K562 (cell line): ENCODE data around the gene ARHGEF10L. TPM values are rescaled to one million over a fixed set of nuclear protein-coding genes. Genes with fewer than 3 reads are reported as not detected.

Experiments used
- ATAC-seq: fragments of 200-7000 bp; cut with Tn5 transposase; 3 replicates; pipeline ENCODE4 v1.9.1; 2020; ENCODE audit warnings: moderate library complexity
- BruUV-seq: library from RNA; stranded (reverse); fragments of 400-500 nt; replicated peaks from 2 replicates; lab custom pipeline; 2021; lab: Mats Ljungman, UMichigan
- CTCF ChIA-PET: fragments of 300-600 bp; formaldehyde crosslinking; extraction: SDS; loops from one replicate; lab custom pipeline; 2021; ENCODE audit warnings: low intra/inter-chr PET ratio; lab: Yijun Ruan, JAX
- POLR2A ChIA-PET: fragments of 300-600, 350-650 bp; sonication (Branson Sonifier 250); formaldehyde crosslinking; extraction: SDS; loops from one replicate; lab custom pipeline; 2021; ENCODE audit warnings: antibody characterized with exemption, inconsistent platforms; lab: Yijun Ruan, JAX
- DNase-seq, 4 experiments: peaks; one replicate each; pipeline versions ENCODE4 v3.0.0 to v3.0.0-alpha.2; 2011 to 2018; ENCODE audit warnings: low spot score in 3 of 4, mixed read lengths in 3 of 4; ENCODE audit errors: extremely low read depth in 1 of 4
- FAIRE-seq: peaks from 2 replicates; lab custom pipeline; 2011; peaks lifted over from hg19 to GRCh38; lab: Jason Lieb, UNC
- H2AFZ ChIP-seq: 2 replicates; pipeline ENCODE4 v1.6.0; 2011; ENCODE audit warnings: low read depth, low read length, control low read depth, inconsistent platforms
- H3K27ac ChIP-seq: fragments of 200-600 bp; 3 replicates; pipeline ENCODE4 v1.8.0; 2011; ENCODE audit warnings: low read depth, mild to moderate bottlenecking, control low read depth, inconsistent platforms, low read length, moderate library complexity, mixed read lengths; ENCODE audit errors: extremely low read depth
- H3K27me3 ChIP-seq, 2 experiments: fragments of 300-600 bp in 1 of 2; 2 replicates in 1 of 2; 3 replicates in 1 of 2; pipeline versions ENCODE4 v1.6.0 to v1.8.0; 2011; ENCODE audit warnings: inconsistent platforms in 2 of 2, low read length in 2 of 2, mild to moderate bottlenecking in 1 of 2, mixed read lengths in 1 of 2, moderate library complexity in 1 of 2; ENCODE audit not compliant: control insufficient read depth in 2 of 2, insufficient read depth in 2 of 2
- H3K36me3 ChIP-seq: fragments of 300-600 bp; 3 replicates; pipeline ENCODE4 v1.8.0; 2011; ENCODE audit warnings: mild to moderate bottlenecking, low read length, inconsistent platforms; ENCODE audit not compliant: control insufficient read depth, insufficient read depth
- H3K4me1 ChIP-seq, 2 experiments: fragments of 200-600 bp in 1 of 2; replicated peaks in 1 of 2; 2 replicates in 1 of 2; 3 replicates in 1 of 2; pipeline versions ENCODE4 v1.5.1 to v1.8.0; 2011; ENCODE audit warnings: inconsistent platforms in 2 of 2, low read length in 2 of 2, mild to moderate bottlenecking in 1 of 2, mixed read lengths in 1 of 2, moderate library complexity in 1 of 2; ENCODE audit not compliant: control insufficient read depth in 2 of 2, insufficient read depth in 2 of 2
- H3K4me2 ChIP-seq: 2 replicates; pipeline ENCODE4 v1.6.1; 2011; ENCODE audit warnings: low read length, control low read depth, inconsistent platforms, mixed read lengths; ENCODE audit not compliant: insufficient read depth
- H3K4me3 ChIP-seq: fragments of 200-600 bp; sonication (generic), shearing (Covaris generic); 2 replicates; pipeline ENCODE4 v1.5.1; 2016; ENCODE audit warnings: control low read depth, inconsistent platforms
- H3K79me2 ChIP-seq: fragments of 200-600 bp; 3 replicates; pipeline ENCODE4 v1.8.0; 2011; ENCODE audit warnings: low read length, inconsistent platforms; ENCODE audit not compliant: control insufficient read depth, insufficient read depth
- H3K9ac ChIP-seq, 2 experiments: 2 replicates each; pipeline versions ENCODE4 v1.6.0 to v1.6.1; 2011; ENCODE audit warnings: low read depth in 2 of 2, low read length in 2 of 2, control low read depth in 1 of 2, inconsistent platforms in 1 of 2, mild to moderate bottlenecking in 1 of 2, mixed read lengths in 1 of 2; ENCODE audit not compliant: insufficient read depth in 1 of 2
- H3K9me1 ChIP-seq: one replicate; pipeline ENCODE4 v1.6.0; 2011; ENCODE audit warnings: inconsistent platforms, mild to moderate bottlenecking, low read length, moderate library complexity; ENCODE audit not compliant: control insufficient read depth, insufficient read depth
- H3K9me3 ChIP-seq: replicated peaks from 2 replicates; pipeline ENCODE4 v1.5.1; 2011; ENCODE audit warnings: low read depth, low read length, inconsistent platforms; ENCODE audit not compliant: control insufficient read depth, insufficient read depth
- H4K20me1 ChIP-seq: replicated peaks from 2 replicates; pipeline ENCODE4 v1.6.1; 2011; ENCODE audit warnings: low read length, inconsistent platforms, mixed read lengths; ENCODE audit not compliant: control insufficient read depth, insufficient read depth
- HSF4 ChIP-seq: fragments of 250-450 bp; sonication (Bioruptor Pico); IDR thresholded peaks from 2 replicates; pipeline ENCODE4 v2.1.2; 2022; ENCODE audit warnings: mild to moderate bottlenecking, moderate library complexity, borderline replicate concordance
- TFAM ChIP-seq: fragments of 250-450 bp; sonication (Bioruptor Pico); conservative IDR thresholded peaks from 2 replicates; pipeline ENCODE4 v1.5.0; 2021; ENCODE audit warnings: mild to moderate bottlenecking, moderate library complexity
- ZNF436 ChIP-seq: fragments of 250-450, 450-650 bp; sonication (Bioruptor Pico); formaldehyde crosslinking; IDR thresholded peaks from 2 replicates; pipeline ENCODE4 v1.7.0; 2020; ENCODE audit warnings: mild to moderate bottlenecking
- WGBS: fragments of 100-300 bp; shearing (Covaris generic); methylation state at CpG from one replicate; pipeline ENCODE4 v1.1.6; 2016; ENCODE audit warnings: low coverage, mixed read lengths; ENCODE audit not compliant: insufficient coverage; ENCODE audit errors: missing lambda C conversion rate; 5-methylcytosine and 5-hydroxymethylcytosine counted together
- in situ Hi-C: fragments of 300-500 bp; cut with MboI; formaldehyde crosslinking; loops from 4 replicates; pipeline ENCODE4 v1.15.0; 2018; ENCODE audit warnings: inconsistent platforms, mixed read lengths
- intact Hi-C: fragments of 100-400 bp; cut with micrococcal nuclease; formaldehyde crosslinking; loops from 2 replicates; pipeline ENCODE4 v1.14.2; 2022
- polyA plus RNA-seq, 8 experiments: library from polyadenylated mRNA; depleted of rRNA in 4 of 8; stranded (reverse) in 5 of 8; unstranded in 3 of 8; fragments of >200 nt; fragmentation: Nextera tagmentation in 2 of 8; fragmentation: Illumina TruSeq in 1 of 8; extraction: Ambion mirVana in 2 of 8; extraction: Trizol in 1 of 8; gene quantifications; 2 replicates each; pipeline versions ENCODE4 v1.2.1 to v1.2.3, GENCODE V29; 2011 to 2014; ENCODE audit warnings: inconsistent platforms in 1 of 8, missing spikeins in 1 of 8
- total RNA-seq, 7 experiments: library from RNA; depleted of rRNA in 6 of 7; stranded (reverse); fragments of >200 nt in 6 of 7; fragmentation: Illumina TruSeq in 2 of 7; extraction: Trizol in 2 of 7; gene quantifications; 2 replicates each; pipeline versions ENCODE4 v1.2.1 to v1.2.3, GENCODE V29; 2011 to 2021; ENCODE audit warnings: low replicate concordance in 1 of 7
- TF ChIP-seq, protein P1 (sequence below): fragments of 250-450 bp; sonication (Bioruptor Pico); IDR thresholded peaks from 2 replicates; pipeline ENCODE4 v1.4.0; 2020; ENCODE audit warnings: mild to moderate bottlenecking, moderate library complexity, borderline replicate concordance

The ARHGEF10L gene
- total and polyA plus RNA-seq, 9 of the 15 experiments (the other 6 are each of a cell fraction or from before 2014, with no cell fraction given), result 0.09 to 0.13 TPM; not detected in 7

DNA sequence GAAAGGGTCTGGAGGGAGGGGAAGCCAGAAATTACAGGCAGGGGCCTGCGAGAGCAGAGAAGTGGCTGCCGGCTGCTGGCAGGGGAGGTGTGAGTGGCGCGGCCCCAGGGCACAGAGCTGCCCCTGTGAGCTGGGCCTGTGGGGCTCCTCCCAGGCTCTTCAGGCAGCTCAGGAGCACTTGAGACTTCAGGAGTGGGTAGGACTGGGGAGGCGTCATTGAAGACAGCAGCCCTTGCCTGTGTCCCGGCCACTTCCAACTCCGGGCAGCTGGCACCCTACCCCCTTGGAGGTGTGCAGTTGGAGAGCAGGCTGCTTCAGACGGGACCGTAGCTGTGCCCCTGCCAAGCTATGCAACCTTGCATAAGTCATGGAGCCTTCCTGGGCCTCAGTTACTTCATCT is 128.1 kb downstream of the ARHGEF10L start:
- TF ChIP-seq TFAM (CRISPR knock-in tag) (no peak), ZNF436 (CRISPR knock-in tag) (no peak), HSF4 (CRISPR knock-in tag) (no peak)
- TF ChIP-seq, protein P1, sequence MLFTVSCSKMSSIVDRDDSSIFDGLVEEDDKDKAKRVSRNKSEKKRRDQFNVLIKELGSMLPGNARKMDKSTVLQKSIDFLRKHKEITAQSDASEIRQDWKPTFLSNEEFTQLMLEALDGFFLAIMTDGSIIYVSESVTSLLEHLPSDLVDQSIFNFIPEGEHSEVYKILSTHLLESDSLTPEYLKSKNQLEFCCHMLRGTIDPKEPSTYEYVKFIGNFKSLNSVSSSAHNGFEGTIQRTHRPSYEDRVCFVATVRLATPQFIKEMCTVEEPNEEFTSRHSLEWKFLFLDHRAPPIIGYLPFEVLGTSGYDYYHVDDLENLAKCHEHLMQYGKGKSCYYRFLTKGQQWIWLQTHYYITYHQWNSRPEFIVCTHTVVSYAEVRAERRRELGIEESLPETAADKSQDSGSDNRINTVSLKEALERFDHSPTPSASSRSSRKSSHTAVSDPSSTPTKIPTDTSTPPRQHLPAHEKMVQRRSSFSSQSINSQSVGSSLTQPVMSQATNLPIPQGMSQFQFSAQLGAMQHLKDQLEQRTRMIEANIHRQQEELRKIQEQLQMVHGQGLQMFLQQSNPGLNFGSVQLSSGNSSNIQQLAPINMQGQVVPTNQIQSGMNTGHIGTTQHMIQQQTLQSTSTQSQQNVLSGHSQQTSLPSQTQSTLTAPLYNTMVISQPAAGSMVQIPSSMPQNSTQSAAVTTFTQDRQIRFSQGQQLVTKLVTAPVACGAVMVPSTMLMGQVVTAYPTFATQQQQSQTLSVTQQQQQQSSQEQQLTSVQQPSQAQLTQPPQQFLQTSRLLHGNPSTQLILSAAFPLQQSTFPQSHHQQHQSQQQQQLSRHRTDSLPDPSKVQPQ (CRISPR knock-in tag), result no peak
- Histone ChIP-seq H3K9me1 (peaks cover 3% of the 10 kb centered on the region), H3K36me3 (no peaks in the 10 kb centered on the region), H3K9me3 (no peaks in the 10 kb centered on the region), H3K27ac (no peak overlapping the region), H3K79me2 (no peaks in the 10 kb centered on the region), H3K4me3 (no peak overlapping the region), H3K27me3 (peaks cover 17 to 48% of the 10 kb centered on the region in 2 experiments), H3K9ac (no peak overlapping the region), H4K20me1 (peaks cover 12% of the 10 kb centered on the region; the same call in 1 of the 2 replicates), H3K4me2 (no peak overlapping the region), H3K4me1 (peaks cover 0 to 4% of the 10 kb centered on the region in 2 experiments; a peak in 1 of 5 replicates), H2AFZ (no peak overlapping the region)
- CTCF ChIA-PET, result no interaction called here
- DNase-seq (no peak), ATAC-seq (no peak), FAIRE-seq (no peak)
- BruUV-seq, result no TSS peak
- in situ Hi-C loops, result loop anchor here (10.0 kb wide), 2 partner anchors 157 to 907 kb away; no protein-coding TSS in a partner anchor
- 1% methylated on average over 8 of the region's 9 CpGs for WGBS
- intact Hi-C loops, result loop anchor here (10.0 kb wide), 1 partner anchor 437 kb away; the partner anchor contains the start of gene IGSF21
- POLR2A ChIA-PET, result no interaction called here
